C4-2B (cell line): ENCODE measurements around the gene TRAPPC14.

Source experiments
- ZFX ChIP-seq: fragments of 450-650 bp; IDR thresholded peaks from 2 replicates; pipeline ENCODE4 v1.6.1; 2017
- TF ChIP-seq, protein P1 (sequence below): fragments of 450-650 bp; conservative IDR thresholded peaks from 2 replicates; pipeline ENCODE4 v1.5.1; 2017; ENCODE audit warnings: mild to moderate bottlenecking

DNA sequence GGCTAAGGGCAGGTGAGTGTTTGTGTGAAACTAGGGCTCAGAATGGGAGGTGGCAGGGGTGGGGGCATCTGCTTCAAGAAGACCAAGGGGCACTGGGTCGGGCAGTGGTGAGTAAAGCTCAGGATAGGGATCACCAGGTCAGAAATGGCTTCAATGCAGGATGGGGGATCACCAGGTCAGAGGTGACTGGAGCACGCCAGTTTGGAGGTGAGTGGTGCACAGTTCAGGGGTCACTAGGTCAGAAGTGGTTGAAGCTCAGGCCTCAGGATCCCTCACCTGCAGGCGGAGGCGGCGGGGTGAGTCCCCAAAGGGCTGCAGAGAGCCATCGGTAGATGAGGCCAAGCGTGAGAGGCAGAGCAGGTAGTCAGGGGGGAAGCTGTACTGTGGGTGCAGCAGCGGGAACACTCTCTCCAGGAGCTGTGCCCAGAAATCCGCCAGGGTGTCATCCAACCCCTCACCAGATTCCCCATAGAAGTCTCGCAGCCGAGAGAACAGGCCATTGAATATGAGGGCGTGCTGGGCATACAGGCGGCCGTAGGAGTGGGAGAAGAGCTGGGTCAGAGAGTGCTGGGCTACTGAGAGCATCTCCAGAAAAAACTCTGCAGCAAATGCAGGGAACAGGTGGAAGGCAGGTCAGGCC is 16.9 kb upstream of the TRAPPC14 start:
- TF ChIP-seq, protein P1, sequence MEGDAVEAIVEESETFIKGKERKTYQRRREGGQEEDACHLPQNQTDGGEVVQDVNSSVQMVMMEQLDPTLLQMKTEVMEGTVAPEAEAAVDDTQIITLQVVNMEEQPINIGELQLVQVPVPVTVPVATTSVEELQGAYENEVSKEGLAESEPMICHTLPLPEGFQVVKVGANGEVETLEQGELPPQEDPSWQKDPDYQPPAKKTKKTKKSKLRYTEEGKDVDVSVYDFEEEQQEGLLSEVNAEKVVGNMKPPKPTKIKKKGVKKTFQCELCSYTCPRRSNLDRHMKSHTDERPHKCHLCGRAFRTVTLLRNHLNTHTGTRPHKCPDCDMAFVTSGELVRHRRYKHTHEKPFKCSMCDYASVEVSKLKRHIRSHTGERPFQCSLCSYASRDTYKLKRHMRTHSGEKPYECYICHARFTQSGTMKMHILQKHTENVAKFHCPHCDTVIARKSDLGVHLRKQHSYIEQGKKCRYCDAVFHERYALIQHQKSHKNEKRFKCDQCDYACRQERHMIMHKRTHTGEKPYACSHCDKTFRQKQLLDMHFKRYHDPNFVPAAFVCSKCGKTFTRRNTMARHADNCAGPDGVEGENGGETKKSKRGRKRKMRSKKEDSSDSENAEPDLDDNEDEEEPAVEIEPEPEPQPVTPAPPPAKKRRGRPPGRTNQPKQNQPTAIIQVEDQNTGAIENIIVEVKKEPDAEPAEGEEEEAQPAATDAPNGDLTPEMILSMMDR: no peak
- no peak for TF ChIP-seq ZFX
